HCT116 (cell line): ENCODE results near the gene UBAP1L. TPM values are rescaled to one million over a fixed set of nuclear protein-coding genes. Genes with fewer than 3 reads are reported as not detected.

Experiments used
- ATAC-seq: fragments of 200-7000 bp; cut with Tn5 transposase; 2 replicates; pipeline ENCODE4 v1.9.1; 2020; ENCODE audit warnings: mild to moderate bottlenecking, moderate library complexity
- BruUV-seq: library from RNA; stranded (reverse); fragments of 400-500 nt; replicated peaks from 2 replicates; lab custom pipeline; 2021; lab: Mats Ljungman, UMichigan
- CTCF ChIA-PET: fragments of 300-600 bp; sonication (Branson Sonifier 250); formaldehyde crosslinking; loops from one replicate; lab custom pipeline; 2021; ENCODE audit warnings: antibody characterized with exemption; lab: Charles Lee
- POLR2A ChIA-PET: fragments of 300-600, 350-600 bp; sonication (Branson Sonifier 250); formaldehyde crosslinking; loops from one replicate; lab custom pipeline; 2021; ENCODE audit warnings: antibody characterized with exemption; lab: Charles Lee
- RAD21 ChIA-PET, 2 experiments: fragments of 300-600 bp; sonication (Branson Sonifier 250); formaldehyde crosslinking; loops; one replicate each; lab custom pipeline; 2023; ENCODE audit warnings: low total read pairs in 2 of 2; ENCODE audit not compliant: uncharacterized antibody in 2 of 2, unreplicated experiment in 2 of 2, low non-redundant PET in 1 of 2; lab: Charles Lee
- DNase-seq: peaks from one replicate; pipeline ENCODE4 v3.0.0-alpha.2; 2010; ENCODE audit warnings: low read depth, low spot score
- H2AFZ ChIP-seq: fragments of 200-600 bp; shearing (Covaris generic), sonication (generic); 2 replicates; pipeline ENCODE4 v1.6.1; 2017; ENCODE audit warnings: low read depth, mixed run types, mixed read lengths, antibody characterized with exemption, low read length; ENCODE audit not compliant: poor library complexity, severe bottlenecking
- H3K27ac ChIP-seq: 2 replicates; pipeline ENCODE4 v1.5.1; 2012; ENCODE audit warnings: low read depth, low read length
- H3K27me3 ChIP-seq: fragments of 200-600 bp; sonication (generic); 2 replicates; pipeline ENCODE4 v1.6.1; 2016; ENCODE audit warnings: mixed run types, low read length, mixed read lengths; ENCODE audit not compliant: insufficient read depth
- H3K36me3 ChIP-seq, 2 experiments: fragments of 200-500 bp in 1 of 2; fragments of 200-600 bp in 1 of 2; sonication (Bioruptor generic) in 1 of 2; sonication (generic) in 1 of 2; 2 replicates each; pipeline versions ENCODE4 v1.5.1 to v1.6.1; 2014 to 2016; ENCODE audit warnings: low read length in 2 of 2, inconsistent platforms in 1 of 2, mixed read lengths in 1 of 2, mixed run types in 1 of 2; ENCODE audit not compliant: insufficient read depth in 2 of 2, control insufficient read depth in 1 of 2
- H3K4me1 ChIP-seq, 2 experiments: fragments of 200-600 bp in 1 of 2; sonication (generic) in 1 of 2; 2 replicates each; pipeline versions ENCODE4 v1.5.1 to v1.6.1; 2012 to 2017; ENCODE audit warnings: low read length in 2 of 2, inconsistent platforms in 1 of 2, mild to moderate bottlenecking in 1 of 2, mixed read lengths in 1 of 2, mixed run types in 1 of 2, moderate library complexity in 1 of 2; ENCODE audit not compliant: insufficient read depth in 2 of 2, control insufficient read depth in 1 of 2
- H3K4me2 ChIP-seq: fragments of 200-600 bp; sonication (generic); 2 replicates; pipeline ENCODE4 v1.6.1; 2017; ENCODE audit warnings: mixed run types, low read length, mixed read lengths
- H3K4me3 ChIP-seq, 2 experiments: fragments of 200-600 bp in 1 of 2; sonication (generic) in 1 of 2; replicated peaks in 1 of 2; 2 replicates each; pipeline ENCODE4 v1.5.1; 2011 to 2016; ENCODE audit warnings: low read length in 2 of 2, control low read depth in 1 of 2, low read depth in 1 of 2, mild to moderate bottlenecking in 1 of 2, mixed read lengths in 1 of 2, mixed run types in 1 of 2
- H3K79me2 ChIP-seq: fragments of 200-600 bp; sonication (generic); 2 replicates; pipeline ENCODE4 v1.6.1; 2017; ENCODE audit warnings: mild to moderate bottlenecking, mixed run types, low read length, moderate library complexity, mixed read lengths; ENCODE audit not compliant: insufficient read depth
- H3K9ac ChIP-seq: fragments of 200-600 bp; sonication (generic); 2 replicates; pipeline ENCODE4 v1.6.1; 2016; ENCODE audit warnings: low read length, mixed read lengths
- H3K9me2 ChIP-seq: fragments of 200-600 bp; sonication (generic), shearing (Covaris generic); 2 replicates; pipeline ENCODE4 v1.6.1; 2017; ENCODE audit warnings: mixed run types, mild to moderate bottlenecking, moderate library complexity; ENCODE audit not compliant: insufficient read depth
- H3K9me3 ChIP-seq, 2 experiments: fragments of 200-500 bp in 1 of 2; fragments of 200-600 bp in 1 of 2; sonication (Bioruptor generic) in 1 of 2; sonication (generic) in 1 of 2; 2 replicates each; pipeline ENCODE4 v1.6.1; 2014 to 2017; ENCODE audit warnings: low read length in 2 of 2, mixed read lengths in 2 of 2, inconsistent platforms in 1 of 2, low read depth in 1 of 2, mild to moderate bottlenecking in 1 of 2, mixed run types in 1 of 2, moderate library complexity in 1 of 2; ENCODE audit not compliant: control insufficient read depth in 1 of 2, insufficient read depth in 1 of 2
- H4K20me1 ChIP-seq: fragments of 200-600 bp; sonication (generic), shearing (Covaris generic); 2 replicates; pipeline ENCODE4 v1.6.1; 2017; ENCODE audit warnings: mixed run types, mild to moderate bottlenecking, moderate library complexity; ENCODE audit not compliant: insufficient read depth
- CBX3 ChIP-seq: IDR thresholded peaks from 2 replicates; pipeline ENCODE4 v1.6.1; 2012; ENCODE audit warnings: low read depth
- EGR1 ChIP-seq: IDR thresholded peaks from 2 replicates; pipeline ENCODE4 v1.6.1; 2012; ENCODE audit warnings: low read depth
- EZH2phosphoT487 ChIP-seq: fragments of 200-600 bp; IDR thresholded peaks from 2 replicates; pipeline ENCODE4 v1.6.1; 2018; ENCODE audit warnings: antibody characterized with exemption, borderline replicate concordance
- SIN3A ChIP-seq: IDR thresholded peaks from 2 replicates; pipeline ENCODE4 v1.6.1; 2012; ENCODE audit warnings: low read depth
- SRF ChIP-seq: IDR thresholded peaks from 2 replicates; pipeline ENCODE4 v1.6.1; 2012; ENCODE audit warnings: low read depth
- TCF7L2 ChIP-seq: IDR thresholded peaks from 2 replicates; pipeline ENCODE4 v1.7.0; 2011; ENCODE audit warnings: borderline replicate concordance, inconsistent platforms; ENCODE audit not compliant: insufficient read depth, insufficient read length; ENCODE audit errors: extremely low read depth
- YY1 ChIP-seq: IDR thresholded peaks from 2 replicates; pipeline ENCODE4 v1.6.1; 2011; ENCODE audit warnings: low read length, low read depth, moderate library complexity, mild to moderate bottlenecking; ENCODE audit not compliant: insufficient replicate concordance; ENCODE audit errors: extremely low read depth
- intact Hi-C: fragments of 100-400 bp; cut with micrococcal nuclease; formaldehyde crosslinking; loops from 2 replicates; pipeline ENCODE4 v1.10.0; 2022
- total RNA-seq: library from RNA; stranded (reverse); gene quantifications from one replicate; pipeline ENCODE4 v1.2.1, GENCODE V29; 2021; ENCODE audit not compliant: unreplicated experiment

UBAP1L gene
- total RNA-seq, 1 experiment from 2014 or later, result 4.0 TPM

- TF ChIP-seq SRF (no peak), CBX3 (no peak), YY1 (no peak), SIN3A (no peak), EZH2phosphoT487 (no peak)
- no peak for ATAC-seq
- CTCF ChIA-PET, result interaction anchor here (1.7 to 2.0 kb wide), 2 partner anchors 13 to 33 kb away, joined by 6 to 7 read pairs; no protein-coding TSS in a partner anchor
- RAD21 ChIA-PET, result no interaction called here
- no TSS peak for BruUV-seq
- H3K27me3 ChIP-seq, result peaks cover 7% of the 10 kb centered on the region; the same call in 1 of the 2 replicates
- H3K4me2 ChIP-seq, result no peak overlapping the region
- H3K9me3 ChIP-seq, result no peaks in the 10 kb centered on the region
- POLR2A ChIA-PET, result interaction anchor here (1.7 kb wide), 1 partner anchor 11 kb away, joined by 3 read pairs; no protein-coding TSS in a partner anchor
- intact Hi-C loops, result no loop called here
- no peaks in the 10 kb centered on the region for H3K9me2 ChIP-seq
- no peaks in the 10 kb centered on the region for H3K4me1 ChIP-seq
- no peaks in the 10 kb centered on the region for H3K36me3 ChIP-seq
- no peak overlapping the region for H3K4me3 ChIP-seq
- H2AFZ ChIP-seq, result no peak overlapping the region
- H3K79me2 ChIP-seq, result no peaks in the 10 kb centered on the region
- H3K9ac ChIP-seq, result no peak overlapping the region
- H4K20me1 ChIP-seq, result no peaks in the 10 kb centered on the region
- H3K27ac ChIP-seq, result no peak overlapping the region
- no peak for DNase-seq
These were observed 26.9 kb downstream of the UBAP1L start for GRCh38 chr15:65087873-65088642.

GRCh38 chr15:65087411-65087810 lies 27.6 kb downstream of the UBAP1L start:
- Histone ChIP-seq H4K20me1 (no peaks in the 10 kb centered on the region), H3K9me3 (no peaks in the 10 kb centered on the region), H3K9me2 (no peaks in the 10 kb centered on the region), H2AFZ (no peak overlapping the region), H3K79me2 (no peaks in the 10 kb centered on the region), H3K4me1 (no peaks in the 10 kb centered on the region; a peak in 2 of 4 replicates), H3K27ac (no peak overlapping the region), H3K4me3 (no peak overlapping the region), H3K27me3 (peaks cover 7% of the 10 kb centered on the region; the same call in 1 of the 2 replicates), H3K36me3 (no peaks in the 10 kb centered on the region), H3K9ac (no peak overlapping the region), H3K4me2 (no peak overlapping the region)
- CTCF ChIA-PET, result interaction anchor here (1.0 to 2.0 kb wide), 4 partner anchors 14 to 38 kb away, joined by 3 to 7 read pairs (median 4); no protein-coding TSS in a partner anchor
- POLR2A ChIA-PET, result interaction anchor here (1.7 kb wide), 1 partner anchor 10 kb away, joined by 3 read pairs; no protein-coding TSS in a partner anchor
- intact Hi-C loops, result no loop called here
- RAD21 ChIA-PET, result no interaction called here
- no TSS peak for BruUV-seq
- no peak for DNase-seq
- TF ChIP-seq YY1 (no peak), CBX3 (no peak), TCF7L2 (no peak), EGR1 (no peak)
- ATAC-seq, result no peak
